Activated CD4-positive, alpha-beta T cell treated with anti-CD3 and anti-CD28 coated beads for 4 hours (primary cell): ENCODE results near the gene TMEM178B.
"Not testable (repeated sequence)": the region's sequence is repeated elsewhere in the genome, so short reads cannot be mapped to it uniquely, and the experiment has no call there.

Source experiments
- DNase-seq, 2 donors: peaks; one replicate each; pipeline ENCODE4 v3.0.0-alpha.2; 2020

TMEM178B gene

GRCh38 chr7:141190495-141190894 is 116.6 kb downstream of the TMEM178B start:
- DNase-seq, result no peak

- DNase-seq, result no peak
Observed at GRCh38 chr7:141191277-141191676, 117.4 kb downstream of the TMEM178B start.

GRCh38 chr7:141193066-141193465 is 119.2 kb downstream of the TMEM178B start:
- no peak for DNase-seq

GRCh38 chr7:141195722-141196121 is 121.9 kb downstream of the TMEM178B start:
- DNase-seq, result not testable (repeated sequence)

GRCh38 chr7:141198194-141198958 is 124.5 kb downstream of the TMEM178B start:
- DNase-seq, result no peak

- no peak for DNase-seq
Observed at GRCh38 chr7:141200191-141201108, 126.6 kb downstream of the TMEM178B start.

GRCh38 chr7:141201145-141201885 is 127.5 kb downstream of the TMEM178B start:
- no peak for DNase-seq

GRCh38 chr7:141202535-141202934 is 128.7 kb downstream of the TMEM178B start:
- no peak for DNase-seq

- no peak for DNase-seq
Observed at GRCh38 chr7:141203177-141203576, 129.3 kb downstream of the TMEM178B start.

- DNase-seq, result no peak
Observed at GRCh38 chr7:141203586-141203985, 129.7 kb downstream of the TMEM178B start.

- no peak for DNase-seq
Observed at GRCh38 chr7:141207661-141208060, 133.8 kb downstream of the TMEM178B start.

- no peak for DNase-seq
Observed at GRCh38 chr7:141208539-141208938, 134.7 kb downstream of the TMEM178B start.

- no peak for DNase-seq
Observed at GRCh38 chr7:141209454-141209853, 135.6 kb downstream of the TMEM178B start.

GRCh38 chr7:141210862-141211261 is 137.0 kb downstream of the TMEM178B start:
- DNase-seq, result no peak

- no peak for DNase-seq
Observed at GRCh38 chr7:141213226-141213625, 139.4 kb downstream of the TMEM178B start.

GRCh38 chr7:141217938-141218337 is 144.1 kb downstream of the TMEM178B start:
- DNase-seq, result no peak

- no peak for DNase-seq
Observed at GRCh38 chr7:141218941-141219340, 145.1 kb downstream of the TMEM178B start.

- no peak for DNase-seq
Observed at GRCh38 chr7:141220263-141220880, 146.5 kb downstream of the TMEM178B start.

- DNase-seq, result no peak
Observed at GRCh38 chr7:141221007-141221612, 147.2 kb downstream of the TMEM178B start.

- DNase-seq, result no peak
Observed at GRCh38 chr7:141225916-141226618, 152.2 kb downstream of the TMEM178B start.

- no peak for DNase-seq
Observed at GRCh38 chr7:141227454-141227853, 153.6 kb downstream of the TMEM178B start.

- DNase-seq, result no peak
Observed at GRCh38 chr7:141228482-141228881, 154.6 kb downstream of the TMEM178B start.
